Urinary bladder (tissue), 4 donors: ENCODE measurements around the gene TEX47. TPM values are rescaled to one million over a fixed set of nuclear protein-coding genes. Genes with fewer than 3 reads are reported as not detected.

Experiments
- DNase-seq: peaks from one replicate; pipeline ENCODE4 v3.0.0-alpha.2; 2015; ENCODE audit errors: extremely low spot score
- H3K27ac ChIP-seq: one replicate; pipeline ENCODE4 v1.5.1; 2013; ENCODE audit warnings: low read depth, mild to moderate bottlenecking, moderate library complexity
- H3K36me3 ChIP-seq: one replicate; pipeline ENCODE4 v1.6.1; 2013; ENCODE audit warnings: mild to moderate bottlenecking, moderate library complexity; ENCODE audit not compliant: insufficient read depth
- H3K4me1 ChIP-seq: one replicate; pipeline ENCODE4 v1.6.1; 2013; ENCODE audit warnings: mild to moderate bottlenecking, moderate library complexity; ENCODE audit not compliant: insufficient read depth
- H3K4me3 ChIP-seq: one replicate; pipeline ENCODE4 v1.5.1; 2013; ENCODE audit warnings: low read depth, low read length
- WGBS: extraction: QIAGEN DNeasy Blood & Tissue Kit; methylation state at CpG from one replicate; pipeline ENCODE4 v1.1.7; 2013; 5-methylcytosine and 5-hydroxymethylcytosine counted together
- polyA plus RNA-seq: library from polyadenylated mRNA; stranded (reverse); fragments of 200-250 nt; gene quantifications from one replicate; pipeline ENCODE4 v1.2.3, GENCODE V29; 2013
- total RNA-seq: library from RNA; depleted of rRNA; stranded (reverse); fragments of >200 nt; gene quantifications from one replicate; pipeline ENCODE4 v1.2.3, GENCODE V29; 2014
- donor health status: healthy with polysubstance abuse.
- donor health status: healthy.

Gene TEX47
- total RNA-seq = not detected
- not detected for polyA plus RNA-seq

- no peak for DNase-seq
- Histone ChIP-seq H3K4me1 (no peaks in the 10 kb centered on the region), H3K4me3 (no peak within 1 kb of the TSS), H3K27ac (no peak within 1 kb of the TSS), H3K36me3 (no peaks in the 10 kb centered on the region)
- WGBS = 81% methylated on average over 7 of the region's 7 CpGs
Observed at GRCh38 chr7:88795553-88795952, at the start of gene TEX47. TEX47 (minus strand) TSS chr7:88795737; CDS start chr7:88794942, 795 bp downstream.

- no peaks in the 10 kb centered on the region for H3K4me1 ChIP-seq
- WGBS = 65% methylated on average over 12 of the region's 12 CpGs
- H3K27ac ChIP-seq = no peak overlapping the region
- H3K4me3 ChIP-seq = no peak overlapping the region
- no peaks in the 10 kb centered on the region for H3K36me3 ChIP-seq
- no peak for DNase-seq
Observed at GRCh38 chr7:88845091-88845490, 49.6 kb upstream of the TEX47 start.

GRCh38 chr7:88842201-88842600, 46.7 kb upstream of the TEX47 start:
- Histone ChIP-seq H3K36me3 (no peaks in the 10 kb centered on the region), H3K4me3 (no peak overlapping the region), H3K27ac (no peak overlapping the region), H3K4me1 (no peaks in the 10 kb centered on the region)
- DNase-seq = no peak

GRCh38 chr7:88835147-88835728, 39.7 kb upstream of the TEX47 start:
- DNase-seq = no peak
- WGBS = 32% methylated on average over 3 of the region's 3 CpGs
- Histone ChIP-seq H3K36me3 (no peaks in the 10 kb centered on the region), H3K27ac (no peak overlapping the region), H3K4me3 (no peak overlapping the region), H3K4me1 (no peaks in the 10 kb centered on the region)

GRCh38 chr7:88826222-88826621, 30.7 kb upstream of the TEX47 start:
- Histone ChIP-seq H3K27ac (no peak overlapping the region), H3K4me1 (no peaks in the 10 kb centered on the region), H3K4me3 (no peak overlapping the region), H3K36me3 (no peaks in the 10 kb centered on the region)
- no peak for DNase-seq
- 56% methylated on average over 3 of the region's 3 CpGs for whole genome bisulfite sequencing

- H3K4me3 ChIP-seq = no peak overlapping the region
- DNase-seq = no peak
- H3K27ac ChIP-seq = no peak overlapping the region
- no peaks in the 10 kb centered on the region for H3K4me1 ChIP-seq
- H3K36me3 ChIP-seq = no peaks in the 10 kb centered on the region
Observed at GRCh38 chr7:88818552-88818951, 23.0 kb upstream of the TEX47 start.

- no peaks in the 10 kb centered on the region for H3K4me1 ChIP-seq
- 84% methylated on average over 2 of the region's 2 CpGs for WGBS
- no peak for DNase-seq
- peaks cover 1% of the 10 kb centered on the region for H3K36me3 ChIP-seq
- H3K4me3 ChIP-seq = no peak overlapping the region
- no peak overlapping the region for H3K27ac ChIP-seq
Observed at GRCh38 chr7:88806280-88807037, 10.9 kb upstream of the TEX47 start.

GRCh38 chr7:88801046-88801445, 5.5 kb upstream of the TEX47 start:
- WGBS = 63% methylated on average over 3 of the region's 3 CpGs
- DNase-seq = no peak
- no peak overlapping the region for H3K27ac ChIP-seq
- peaks cover 1% of the 10 kb centered on the region for H3K36me3 ChIP-seq
- no peak overlapping the region for H3K4me3 ChIP-seq
- H3K4me1 ChIP-seq = no peaks in the 10 kb centered on the region

- DNase-seq = no peak
- Histone ChIP-seq H3K4me1 (no peaks in the 10 kb centered on the region), H3K27ac (no peak overlapping the region), H3K36me3 (no peaks in the 10 kb centered on the region), H3K4me3 (no peak overlapping the region)
- 73% methylated on average over 3 of the region's 3 CpGs for WGBS
Observed at GRCh38 chr7:88792361-88792760, 3.2 kb downstream of the TEX47 start.

- H3K27ac ChIP-seq = no peak overlapping the region
Observed at GRCh38 chr7:88791891-88792290, 3.6 kb downstream of the TEX47 start.

GRCh38 chr7:88789480-88790064, 6.0 kb downstream of the TEX47 start:
- Histone ChIP-seq H3K27ac (no peak overlapping the region), H3K4me1 (no peaks in the 10 kb centered on the region), H3K36me3 (no peaks in the 10 kb centered on the region), H3K4me3 (no peak overlapping the region)
- no peak for DNase-seq
- 70% methylated on average over 2 of the region's 2 CpGs for WGBS

More at GRCh38 chr7:88791891-88792290, 3.6 kb downstream of the TEX47 start:
- WGBS = 85% methylated on average over 4 of the region's 4 CpGs
- DNase-seq = no peak
- no peaks in the 10 kb centered on the region for H3K4me1 ChIP-seq
- no peaks in the 10 kb centered on the region for H3K36me3 ChIP-seq
- no peak overlapping the region for H3K4me3 ChIP-seq

GRCh38 chr7:88787777-88788176, 7.8 kb downstream of the TEX47 start:
- Histone ChIP-seq H3K4me1 (no peaks in the 10 kb centered on the region), H3K27ac (no peak overlapping the region), H3K36me3 (no peaks in the 10 kb centered on the region), H3K4me3 (no peak overlapping the region)
- no peak for DNase-seq
- WGBS = 71% methylated on average over 2 of the region's 2 CpGs

GRCh38 chr7:88775838-88776237, 19.7 kb downstream of the TEX47 start:
- DNase-seq = no peak
- no peak overlapping the region for H3K4me3 ChIP-seq
- H3K4me1 ChIP-seq = no peaks in the 10 kb centered on the region
- H3K27ac ChIP-seq = no peak overlapping the region
- no peaks in the 10 kb centered on the region for H3K36me3 ChIP-seq

- H3K27ac ChIP-seq = no peak overlapping the region
- no peaks in the 10 kb centered on the region for H3K4me1 ChIP-seq
- no peaks in the 10 kb centered on the region for H3K36me3 ChIP-seq
- DNase-seq = no peak
- H3K4me3 ChIP-seq = no peak overlapping the region
Observed at GRCh38 chr7:88772776-88773175, 22.8 kb downstream of the TEX47 start.
